GM18511 (cell line): Measurements from ENCODE around the gene ITCH.

Source experiments
- ATAC-seq: cut with Tn5 transposase; IDR thresholded peaks from one replicate; pipeline ENCODE4 v1.9.1; 2021; ENCODE audit warnings: mild to moderate bottlenecking, moderate library complexity; ENCODE audit not compliant: unreplicated experiment

Gene ITCH

DNA sequence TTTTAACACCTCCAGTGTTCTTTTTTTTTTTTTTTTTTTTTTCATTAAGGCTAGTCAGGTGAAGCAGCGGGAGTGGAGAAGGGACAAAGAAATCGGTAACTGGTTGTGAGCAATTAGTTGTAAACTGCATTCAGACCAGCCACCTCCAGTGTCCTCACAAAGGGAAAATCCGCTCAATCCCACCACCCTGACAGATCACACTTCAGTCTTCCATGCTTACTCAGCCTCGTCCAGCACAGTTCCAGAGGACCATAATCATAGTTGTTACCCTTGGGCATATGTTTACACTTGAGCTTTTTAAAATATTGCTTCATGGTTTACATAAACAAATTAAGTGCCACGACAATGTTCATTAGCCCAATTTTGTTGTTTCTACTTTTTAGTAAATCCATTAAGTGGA is 163.4 kb downstream of the ITCH start:
- ATAC-seq, result no peak

DNA sequence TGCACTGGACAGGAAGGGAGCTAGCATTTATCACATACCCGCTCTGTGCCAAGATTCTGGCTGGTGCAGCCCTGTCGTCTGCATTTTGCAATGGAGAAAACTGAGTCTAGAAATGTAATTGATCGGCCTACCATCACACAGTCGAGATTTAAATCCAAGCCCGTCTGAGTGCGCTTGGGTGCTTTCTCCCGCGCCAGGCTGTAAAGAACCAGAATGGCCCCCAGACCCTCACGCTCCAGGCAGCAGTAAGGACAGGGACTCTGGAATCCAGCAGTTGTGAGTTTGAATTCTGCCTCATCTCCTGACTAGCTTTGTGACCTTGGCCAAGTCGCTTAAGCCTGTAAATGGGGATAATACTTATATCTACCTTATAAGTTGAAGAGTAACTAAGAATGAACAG is 163.9 kb downstream of the ITCH start:
- ATAC-seq, result no peak

DNA sequence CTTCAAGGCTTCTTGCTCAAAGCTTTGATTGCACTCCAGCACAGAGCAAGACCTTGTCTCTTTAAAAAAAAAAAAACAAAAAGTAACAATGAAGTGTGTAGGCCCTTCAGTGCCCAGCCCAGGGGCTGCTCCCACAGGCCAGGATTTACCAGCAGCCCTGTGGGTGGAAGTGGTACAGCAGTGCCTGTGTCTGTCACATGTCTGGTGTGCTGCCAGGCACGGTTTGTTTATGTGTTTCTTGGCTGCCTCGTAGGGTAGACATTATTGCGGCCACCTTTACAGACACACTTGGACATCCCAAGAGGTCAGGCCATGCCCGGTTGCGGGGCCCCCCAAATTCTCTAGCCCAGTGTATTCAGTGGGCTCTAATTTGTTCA is 165.8 kb downstream of the ITCH start:
- no peak for ATAC-seq

DNA sequence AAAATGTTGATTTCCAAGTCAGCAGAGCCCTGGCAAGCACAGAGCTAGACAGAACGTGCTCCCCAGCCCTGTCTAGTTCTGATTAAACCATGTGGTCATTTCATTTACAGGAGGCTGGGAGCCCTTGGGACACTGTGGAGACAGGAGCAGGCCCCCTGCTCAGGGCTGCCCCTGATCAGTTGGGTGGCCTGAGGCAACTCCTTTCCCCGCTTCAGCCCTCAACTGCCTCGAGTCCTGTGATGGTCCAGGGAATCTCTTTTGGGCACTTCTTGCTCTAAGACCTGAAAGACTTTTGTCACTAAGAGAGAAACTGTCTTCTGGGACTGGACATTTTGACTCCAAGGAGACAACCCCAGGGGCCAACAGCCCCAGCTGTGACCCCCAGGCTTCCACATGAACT is 166.7 kb downstream of the ITCH start:
- no peak for ATAC-seq

DNA sequence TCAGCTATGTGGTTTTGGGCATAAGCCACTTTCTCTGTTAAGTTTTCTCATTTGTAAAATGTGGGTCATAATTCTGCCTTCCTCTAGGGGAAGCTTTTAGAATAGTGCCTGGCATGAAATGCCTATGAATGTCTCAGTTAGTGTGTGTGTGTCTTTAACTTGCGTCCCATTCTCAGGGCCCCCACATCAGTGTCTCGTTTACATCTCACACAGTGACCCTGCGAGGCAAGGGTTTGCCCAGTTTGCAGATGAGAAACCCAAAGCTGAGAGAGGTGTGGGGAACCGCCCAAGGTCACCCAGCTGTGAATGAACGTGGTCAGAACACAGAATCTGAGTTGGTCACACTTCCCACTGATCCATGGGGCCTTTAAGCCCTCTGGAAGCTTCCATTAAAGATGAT is 167.3 kb downstream of the ITCH start:
- no peak for ATAC-seq

DNA sequence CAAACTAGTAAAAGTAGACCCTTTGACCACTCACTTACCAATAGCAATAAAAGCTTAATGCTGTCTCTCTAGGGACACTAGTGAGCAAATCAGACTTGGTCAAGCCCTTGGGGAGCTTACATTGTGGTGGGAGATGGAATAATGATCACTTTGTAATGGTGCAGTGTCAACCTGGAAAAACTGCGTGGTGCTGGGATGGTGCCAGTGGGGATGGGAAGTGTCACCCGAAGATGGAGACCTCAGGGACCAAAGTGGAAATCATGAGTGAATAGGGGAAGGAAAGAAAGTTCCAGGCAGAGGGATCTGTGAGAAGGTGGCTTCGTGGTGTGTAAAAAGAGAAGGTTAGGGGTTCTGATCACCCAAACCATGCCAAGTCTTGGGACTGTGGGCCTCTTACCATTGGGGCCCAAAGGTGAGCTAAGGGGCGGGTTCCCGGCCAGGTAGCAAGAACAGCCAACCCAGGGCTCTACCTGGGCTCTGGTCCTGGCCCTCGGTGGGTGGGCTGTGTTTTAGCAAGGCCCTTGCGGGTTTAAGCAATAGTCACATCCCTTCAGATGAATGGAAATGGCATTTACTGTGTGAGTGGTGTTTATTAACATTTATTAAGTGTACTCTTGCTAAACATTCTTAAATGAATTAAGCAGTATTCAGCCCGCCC is 168.7 kb downstream of the ITCH start:
- ATAC-seq, result no peak

DNA sequence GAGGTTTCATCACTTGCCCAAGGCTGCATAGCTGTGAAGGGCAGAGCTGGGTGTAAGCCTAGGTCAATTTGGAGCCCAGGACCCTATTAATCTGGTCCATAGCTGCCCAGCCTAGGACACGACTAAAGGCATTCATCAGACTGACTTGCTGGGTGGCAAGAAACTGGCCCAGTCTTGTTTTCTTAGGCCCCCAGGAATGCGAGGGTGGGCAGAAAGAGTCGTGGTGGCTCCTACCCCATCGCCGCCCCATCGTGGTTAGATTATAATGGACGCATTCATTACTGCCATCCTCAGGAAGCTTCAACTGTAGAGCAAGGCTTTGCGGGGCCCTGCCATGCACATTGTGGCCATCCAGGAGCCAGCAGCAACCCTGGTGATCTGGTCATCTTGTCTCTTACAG is 169.2 kb downstream of the ITCH start:
- ATAC-seq, result no peak

DNA sequence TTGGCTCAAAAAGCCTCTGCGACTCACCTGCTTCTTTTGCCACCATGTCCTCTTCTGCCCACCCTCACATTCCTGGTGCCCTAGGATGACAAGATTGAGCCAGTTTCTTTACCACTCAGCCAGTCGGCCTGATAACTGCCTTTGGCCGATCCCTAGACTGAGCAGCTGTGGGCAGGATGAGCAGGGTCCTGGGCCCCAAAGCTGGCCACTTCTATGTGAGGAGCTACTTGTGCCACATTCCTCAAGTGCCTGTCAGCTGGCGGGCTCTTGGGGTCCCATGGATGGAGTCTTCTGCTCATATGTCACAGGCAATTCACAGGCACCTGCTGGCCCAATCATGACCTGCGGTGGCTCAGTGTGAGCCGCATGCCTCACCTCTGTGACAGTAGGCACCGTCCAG is 169.7 kb downstream of the ITCH start:
- ATAC-seq, result no peak

DNA sequence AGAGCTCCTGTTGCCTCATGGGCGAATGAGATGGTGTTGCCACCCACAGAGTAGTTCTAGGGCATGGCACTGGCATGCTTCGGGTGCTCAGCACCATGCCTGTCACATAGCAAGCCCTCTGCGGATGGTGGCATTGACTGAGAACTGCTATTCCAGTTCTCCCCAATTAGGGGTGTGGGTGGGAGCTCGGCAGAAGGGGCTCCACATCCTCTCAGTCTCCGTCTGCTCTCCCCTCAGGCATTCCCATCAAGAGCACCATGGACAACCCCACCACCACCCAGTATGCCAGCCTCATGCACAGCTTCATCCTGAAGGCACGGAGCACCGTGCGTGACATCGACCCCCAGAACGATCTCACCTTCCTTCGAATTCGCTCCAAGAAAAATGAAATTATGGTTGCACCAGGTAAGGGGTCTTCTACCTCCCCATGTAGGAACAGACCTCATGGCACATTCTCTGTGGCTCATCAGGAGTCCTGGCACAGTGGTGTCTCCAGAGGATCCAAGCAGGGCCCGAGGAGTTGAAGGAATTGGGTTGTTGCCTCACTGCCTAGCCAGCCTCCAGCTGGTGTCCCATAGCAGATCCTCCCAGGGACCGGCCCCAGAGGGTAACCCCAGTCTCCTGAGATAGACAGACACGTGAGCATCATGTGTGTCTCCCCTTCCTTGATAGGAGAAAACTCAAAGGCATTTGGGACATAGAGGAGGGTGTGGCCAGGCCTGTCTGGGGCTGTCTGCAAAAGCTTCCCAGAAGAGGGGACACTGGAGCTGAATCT is 171.5 kb downstream of the ITCH start:
- no peak for ATAC-seq

DNA sequence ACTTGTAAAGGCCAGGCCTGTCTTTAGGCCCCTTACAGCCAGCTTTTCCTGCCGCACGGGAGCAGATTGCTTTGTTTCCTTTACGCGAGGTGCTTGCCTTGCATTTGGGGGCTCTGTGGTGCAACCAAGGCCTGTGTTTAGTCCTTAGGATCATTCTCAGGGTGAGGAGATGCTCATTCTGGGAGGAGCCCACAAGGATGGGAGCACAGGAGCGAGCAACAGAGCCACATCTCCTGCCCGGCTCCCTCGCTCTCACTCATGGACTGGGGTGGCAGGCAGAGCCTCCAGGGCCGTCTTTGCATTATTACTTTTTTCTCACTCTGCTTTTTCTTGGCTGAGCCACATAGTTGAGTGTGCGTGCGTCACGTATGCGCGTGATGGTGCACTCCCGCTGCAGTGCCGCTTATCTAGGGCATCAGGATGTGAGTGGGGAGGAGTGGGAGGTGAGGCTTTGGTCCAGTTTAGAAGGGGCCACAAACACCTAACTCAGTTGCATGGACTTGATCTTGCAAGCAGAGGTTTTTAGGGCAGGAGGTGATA is 172.3 kb downstream of the ITCH start:
- ATAC-seq, result no peak

DNA sequence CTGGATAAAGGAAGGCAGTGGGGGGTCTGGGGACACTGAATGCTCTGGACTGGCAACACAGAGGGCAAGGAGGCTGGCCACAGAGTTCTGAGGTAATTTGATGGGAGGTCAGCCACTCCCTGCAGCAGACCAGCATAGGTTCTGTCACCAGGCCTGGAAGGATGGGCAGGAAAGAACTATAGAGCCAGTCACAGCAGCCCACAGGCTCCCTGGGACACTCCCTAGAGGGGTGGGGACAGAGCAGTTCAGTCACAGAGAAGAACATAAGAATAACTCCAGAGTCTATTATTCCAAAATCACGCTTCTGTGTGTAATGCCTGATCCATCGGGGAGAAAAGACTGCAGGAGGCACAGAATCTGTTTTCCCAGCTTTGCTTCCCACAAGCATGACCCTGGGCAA is 172.8 kb downstream of the ITCH start:
- no peak for ATAC-seq

DNA sequence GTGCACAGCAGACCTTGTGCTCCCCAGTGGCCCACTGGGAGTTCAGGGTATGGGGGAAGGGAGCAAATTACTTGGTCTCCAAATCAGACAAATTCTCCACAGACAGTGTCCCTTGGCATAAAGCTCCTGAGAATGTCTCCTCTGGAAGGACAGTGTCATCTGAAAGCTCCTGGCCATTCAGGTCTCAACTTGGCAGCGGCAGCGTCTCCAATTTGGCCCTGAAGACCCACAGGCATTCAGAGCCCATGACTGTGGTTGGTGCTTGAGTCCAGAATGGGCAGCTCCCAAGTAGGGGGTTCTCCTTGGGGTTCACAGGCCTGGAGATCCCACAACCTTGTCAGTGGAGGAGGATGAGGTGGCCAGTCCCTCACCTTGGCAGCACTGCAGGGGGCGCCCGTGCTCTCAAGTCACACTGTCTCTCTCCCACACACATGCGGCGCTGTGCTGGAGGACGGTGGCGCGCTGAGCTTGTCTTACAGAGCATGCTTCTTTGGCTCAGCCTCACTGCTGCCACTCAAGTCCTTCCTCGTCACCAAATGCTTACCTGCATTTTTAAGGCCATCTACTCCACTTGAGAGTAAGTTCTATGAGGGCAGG is 173.8 kb downstream of the ITCH start:
- ATAC-seq, result no peak

DNA sequence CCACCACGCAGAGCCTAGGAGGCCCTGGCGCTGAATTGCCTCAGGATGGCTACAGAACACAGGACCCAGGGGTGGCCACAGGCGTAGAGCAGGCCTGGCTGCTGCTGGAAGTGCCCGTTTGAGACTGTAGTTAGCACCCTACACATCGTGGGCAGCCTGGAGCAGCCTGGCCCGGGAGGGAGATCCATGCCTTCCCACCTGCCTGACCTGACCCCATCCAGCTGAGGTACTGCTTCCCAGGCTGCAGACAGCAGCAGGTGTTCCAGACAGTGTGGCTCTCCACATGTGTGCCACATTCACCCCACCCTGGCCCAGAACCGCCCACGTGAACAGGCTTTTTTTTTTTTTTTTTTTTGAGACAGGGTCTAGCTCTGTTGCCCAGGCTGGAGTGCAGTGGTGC is 174.6 kb downstream of the ITCH start:
- no peak for ATAC-seq

DNA sequence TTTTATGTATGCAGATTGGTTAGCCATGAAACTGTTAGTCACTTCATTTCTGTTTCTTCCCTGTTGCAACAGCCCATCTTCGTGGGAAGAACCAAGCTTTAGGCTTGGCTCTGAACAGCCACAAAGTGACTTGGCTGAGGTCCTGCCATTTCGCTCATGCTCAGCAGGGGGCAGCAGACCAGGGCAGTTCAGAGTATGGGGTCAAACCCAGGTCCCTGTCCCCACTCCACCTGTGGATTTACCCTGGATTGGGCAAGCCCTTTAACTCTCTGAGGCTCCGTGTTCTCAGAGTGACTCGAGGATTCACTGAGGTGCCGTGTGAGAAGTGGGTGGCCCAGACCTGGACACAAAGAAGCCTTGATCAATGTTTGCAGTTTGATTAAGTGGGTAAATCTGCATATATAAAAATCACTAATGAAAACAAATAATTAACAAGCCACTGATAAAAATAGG is 175.6 kb downstream of the ITCH start:
- ATAC-seq, result no peak

DNA sequence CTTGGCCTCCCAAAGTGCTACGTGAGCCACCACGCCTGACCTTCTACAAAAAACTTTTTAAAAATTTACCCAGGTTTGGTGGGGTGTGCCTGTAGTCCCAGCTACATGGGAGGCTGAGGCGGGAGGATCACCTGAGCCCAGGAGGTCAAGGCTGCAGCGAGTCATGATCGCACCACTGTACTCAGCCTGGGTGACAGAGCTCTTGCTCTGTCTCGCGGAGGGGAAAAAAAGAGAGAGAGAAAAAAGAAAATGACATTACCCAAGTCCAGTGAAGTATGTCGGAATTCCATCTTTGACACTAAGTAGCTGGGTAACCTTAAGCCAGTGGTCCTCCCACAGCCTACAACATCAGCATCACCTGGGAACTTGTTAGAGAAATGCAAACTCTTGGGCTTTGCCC is 176.7 kb downstream of the ITCH start:
- no peak for ATAC-seq

DNA sequence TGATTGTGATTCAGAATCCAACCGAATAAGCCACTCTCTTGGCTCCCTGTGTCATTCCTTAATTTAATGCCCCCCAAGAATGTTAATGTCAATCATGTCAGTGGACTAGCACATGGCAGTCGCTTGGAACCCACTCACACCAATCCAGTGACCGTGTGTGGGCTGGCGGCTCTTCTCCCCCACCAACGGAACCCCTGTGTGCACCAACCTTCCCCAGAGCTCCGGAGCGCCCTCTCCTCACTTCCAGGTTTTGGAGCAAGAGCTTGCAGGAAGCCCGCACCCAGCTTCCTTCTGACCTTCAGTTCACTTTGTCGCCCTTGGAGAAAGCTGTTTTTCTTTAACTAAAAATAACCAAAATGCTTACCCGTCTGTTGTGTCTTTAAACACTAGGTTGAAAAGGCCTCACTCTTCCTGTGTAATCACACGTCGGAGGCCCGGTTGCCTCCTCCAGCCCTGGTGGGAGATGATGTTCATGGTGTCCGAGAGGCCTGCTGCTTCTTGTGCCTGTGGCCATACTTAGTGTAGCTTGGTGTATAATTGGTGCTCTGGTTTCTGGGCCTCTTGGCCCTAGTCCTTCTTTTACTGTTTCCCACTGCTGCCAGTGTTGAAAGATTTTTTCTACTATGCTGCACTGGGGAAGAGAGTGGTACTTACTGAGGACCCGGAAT is 177.7 kb downstream of the ITCH start:
- no peak for ATAC-seq

DNA sequence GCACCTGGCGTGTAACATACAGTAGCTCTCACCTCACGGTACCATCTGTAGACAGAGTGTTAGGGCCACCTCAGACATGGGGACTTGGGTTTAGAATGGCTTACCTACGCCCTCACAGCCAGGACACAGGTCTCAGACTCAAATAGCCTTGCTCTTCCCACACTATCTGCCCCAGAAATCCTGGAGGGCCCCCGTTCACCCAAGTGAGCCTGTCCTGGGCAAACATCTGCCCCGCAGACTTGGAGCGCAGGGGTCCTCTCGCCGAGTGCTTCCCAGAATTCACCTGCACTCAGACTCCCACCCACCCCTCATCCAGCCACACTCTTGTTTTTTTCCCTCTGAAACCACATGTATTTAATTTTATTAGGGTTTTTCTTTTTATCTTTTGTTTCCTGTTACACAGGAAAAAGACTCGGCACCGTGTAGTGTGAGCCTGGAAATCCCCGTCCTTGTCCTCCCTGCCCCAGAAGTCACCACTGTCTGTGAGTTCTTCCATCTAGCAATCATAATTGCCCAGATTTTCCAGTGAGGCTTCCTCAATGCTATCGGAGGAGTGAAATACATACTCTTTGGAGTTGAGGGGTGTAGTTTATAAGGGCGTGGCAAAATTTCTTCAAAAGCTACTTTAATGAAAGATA is 178.3 kb downstream of the ITCH start:
- ATAC-seq, result no peak

DNA sequence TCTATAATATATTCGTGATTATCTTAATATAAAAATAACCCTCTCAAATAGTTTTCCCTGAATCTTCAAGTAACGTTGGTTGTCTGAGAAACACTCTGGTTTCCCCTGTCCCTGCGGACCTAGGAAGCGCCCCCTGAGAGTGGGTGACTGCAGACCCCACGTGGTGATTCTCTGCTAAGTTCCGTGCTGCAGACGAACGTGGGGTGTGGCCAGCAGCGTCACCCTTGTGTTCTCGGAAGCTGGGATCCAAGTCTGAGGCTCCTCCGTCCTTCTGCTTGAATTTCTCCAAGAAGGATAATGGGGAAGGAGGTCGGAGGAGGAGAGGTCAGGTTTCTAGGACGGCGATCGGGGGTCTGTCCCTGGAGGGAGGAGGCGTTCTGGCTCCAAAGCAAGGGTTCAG is 178.8 kb downstream of the ITCH start:
- no peak for ATAC-seq

DNA sequence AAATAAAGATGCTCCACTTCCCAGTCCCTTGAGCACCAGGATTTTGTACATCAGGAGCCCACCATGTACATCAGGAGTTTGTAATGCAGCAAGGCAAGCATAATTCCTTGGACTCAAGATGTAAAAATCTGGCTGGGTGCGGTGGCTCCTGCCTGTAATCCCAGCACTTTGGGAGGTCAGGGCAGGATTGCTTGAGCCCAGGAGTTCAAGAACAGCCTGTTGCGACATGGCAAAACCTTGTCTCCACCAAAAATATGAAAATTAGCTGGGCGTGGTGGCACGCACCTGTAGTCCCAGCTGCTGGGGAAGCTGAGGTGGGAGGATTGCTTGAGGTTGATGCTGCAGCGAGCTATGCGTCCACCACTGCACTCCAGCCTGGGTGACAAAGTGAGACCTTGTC is 179.4 kb downstream of the ITCH start:
- no peak for ATAC-seq

DNA sequence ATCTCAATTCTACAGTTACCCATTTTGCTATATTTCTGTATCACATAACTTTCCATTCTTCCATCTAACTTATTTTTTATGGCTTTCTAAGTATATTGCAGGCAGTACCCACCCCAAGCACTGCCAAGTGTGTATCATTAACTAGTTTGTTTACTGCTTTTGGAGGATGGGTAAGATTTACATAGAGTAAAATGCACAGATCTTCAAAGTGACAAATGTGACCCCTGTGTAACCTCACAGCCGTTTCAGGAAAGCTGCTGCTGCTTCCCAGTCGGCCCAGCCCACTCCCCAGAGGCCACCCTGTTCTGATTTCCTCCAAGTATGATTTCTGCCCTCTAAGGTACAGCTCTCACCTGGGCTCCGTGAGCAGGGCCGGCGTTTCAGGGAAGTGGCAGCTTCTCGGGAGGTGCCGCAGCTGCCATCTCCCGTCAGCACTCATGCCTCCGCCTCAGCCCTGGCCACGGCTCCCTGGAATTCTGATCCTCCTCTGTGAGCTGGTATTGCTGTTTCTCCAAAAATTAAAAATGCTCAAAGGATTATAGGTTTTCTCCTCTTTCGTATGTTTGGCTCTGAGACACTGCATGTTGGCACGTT is 180.5 kb downstream of the ITCH start:
- ATAC-seq, result no peak
